Neural crest cell (in vitro differentiated cells): ENCODE data around the gene LINGO3. TPM values are rescaled to one million over a fixed set of nuclear protein-coding genes. Genes with fewer than 3 reads are reported as not detected.

Experiments
- DNase-seq: peaks from one replicate; pipeline ENCODE4 v3.0.0; 2021; ENCODE audit warnings: low read depth, mixed read lengths, low spot score
- H3K27ac Mint-ChIP-seq: one replicate; pipeline ENCODE4 v1.8.0; 2021; ENCODE audit warnings: mild to moderate bottlenecking, mixed read lengths; ENCODE audit not compliant: unreplicated experiment
- H3K27me3 Mint-ChIP-seq: 2 replicates; pipeline ENCODE4 v1.8.0; 2021; ENCODE audit warnings: low read depth, mild to moderate bottlenecking, mixed read lengths
- H3K36me3 Mint-ChIP-seq: 2 replicates; pipeline ENCODE4 v1.8.0; 2021; ENCODE audit warnings: low read depth, mild to moderate bottlenecking, mixed read lengths
- H3K4me1 Mint-ChIP-seq: 2 replicates; pipeline ENCODE4 v1.8.0; 2021; ENCODE audit warnings: mixed read lengths
- H3K4me3 Mint-ChIP-seq: one replicate; pipeline ENCODE4 v1.8.0; 2021; ENCODE audit warnings: mild to moderate bottlenecking, mixed read lengths
- H3K9me3 Mint-ChIP-seq: 2 replicates; pipeline ENCODE4 v1.8.0; 2021; ENCODE audit warnings: mixed read lengths
- total RNA-seq: library from RNA; stranded (reverse); gene quantifications from 2 replicates; pipeline ENCODE4 v1.2.1, GENCODE V29; 2021
- TF ChIP-seq, protein P1 (sequence below): fragments of 200-600 bp; sonication (generic); conservative IDR thresholded peaks from 2 replicates; pipeline ENCODE4 v1.5.0; 2021; ENCODE audit warnings: antibody characterized with exemption, mild to moderate bottlenecking

The LINGO3 gene
- total RNA-seq, 1 donor from 2014 or later = not detected

DNA sequence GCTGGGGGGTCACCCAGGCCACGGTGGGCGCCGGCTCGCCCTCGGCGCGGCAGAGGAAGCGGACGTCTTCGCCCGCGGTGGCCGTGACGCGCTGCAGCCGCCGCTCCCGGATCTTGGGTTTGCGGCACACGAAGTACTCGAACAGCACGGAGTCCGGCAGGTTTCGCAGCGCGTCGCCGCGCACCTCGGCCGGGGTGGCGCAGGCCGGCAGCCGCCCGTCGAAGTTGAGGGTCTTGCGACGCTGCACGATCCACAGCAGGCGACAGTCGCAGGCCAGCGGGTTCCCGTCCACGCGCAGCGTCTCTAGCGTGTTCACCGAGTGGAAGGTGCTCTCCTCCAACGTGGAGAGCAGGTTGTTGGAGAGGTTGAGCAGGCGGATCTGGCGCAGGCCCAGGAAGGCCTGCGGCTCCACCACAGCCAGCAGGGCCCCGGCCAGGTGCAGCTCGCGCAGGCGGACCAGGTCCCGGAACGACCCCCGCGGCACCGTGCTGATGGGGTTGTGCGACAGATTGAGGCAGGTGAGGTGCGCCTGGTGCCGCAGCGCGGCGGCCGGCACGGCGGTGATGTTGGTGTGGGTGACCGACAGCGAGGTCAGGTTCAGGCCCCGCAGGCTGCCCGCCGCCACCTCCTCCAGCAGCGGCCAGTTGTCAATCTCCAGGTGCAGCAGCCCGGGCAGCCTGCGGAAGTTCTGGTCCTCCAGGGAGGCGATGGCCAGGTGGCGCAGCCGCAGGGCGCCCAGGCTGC, 17.3 kb downstream of the LINGO3 start:
- Mint-ChIP-seq H3K27ac (no peak overlapping the region), H3K36me3 (peaks cover 4% of the 10 kb centered on the region), H3K4me1 (peaks cover 10% of the 10 kb centered on the region), H3K9me3 (no peaks in the 10 kb centered on the region), H3K4me3 (no peak overlapping the region), H3K27me3 (peaks cover 84% of the 10 kb centered on the region)
- no peak for DNase-seq
- TF ChIP-seq, protein P1, sequence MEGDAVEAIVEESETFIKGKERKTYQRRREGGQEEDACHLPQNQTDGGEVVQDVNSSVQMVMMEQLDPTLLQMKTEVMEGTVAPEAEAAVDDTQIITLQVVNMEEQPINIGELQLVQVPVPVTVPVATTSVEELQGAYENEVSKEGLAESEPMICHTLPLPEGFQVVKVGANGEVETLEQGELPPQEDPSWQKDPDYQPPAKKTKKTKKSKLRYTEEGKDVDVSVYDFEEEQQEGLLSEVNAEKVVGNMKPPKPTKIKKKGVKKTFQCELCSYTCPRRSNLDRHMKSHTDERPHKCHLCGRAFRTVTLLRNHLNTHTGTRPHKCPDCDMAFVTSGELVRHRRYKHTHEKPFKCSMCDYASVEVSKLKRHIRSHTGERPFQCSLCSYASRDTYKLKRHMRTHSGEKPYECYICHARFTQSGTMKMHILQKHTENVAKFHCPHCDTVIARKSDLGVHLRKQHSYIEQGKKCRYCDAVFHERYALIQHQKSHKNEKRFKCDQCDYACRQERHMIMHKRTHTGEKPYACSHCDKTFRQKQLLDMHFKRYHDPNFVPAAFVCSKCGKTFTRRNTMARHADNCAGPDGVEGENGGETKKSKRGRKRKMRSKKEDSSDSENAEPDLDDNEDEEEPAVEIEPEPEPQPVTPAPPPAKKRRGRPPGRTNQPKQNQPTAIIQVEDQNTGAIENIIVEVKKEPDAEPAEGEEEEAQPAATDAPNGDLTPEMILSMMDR = no peak

DNA sequence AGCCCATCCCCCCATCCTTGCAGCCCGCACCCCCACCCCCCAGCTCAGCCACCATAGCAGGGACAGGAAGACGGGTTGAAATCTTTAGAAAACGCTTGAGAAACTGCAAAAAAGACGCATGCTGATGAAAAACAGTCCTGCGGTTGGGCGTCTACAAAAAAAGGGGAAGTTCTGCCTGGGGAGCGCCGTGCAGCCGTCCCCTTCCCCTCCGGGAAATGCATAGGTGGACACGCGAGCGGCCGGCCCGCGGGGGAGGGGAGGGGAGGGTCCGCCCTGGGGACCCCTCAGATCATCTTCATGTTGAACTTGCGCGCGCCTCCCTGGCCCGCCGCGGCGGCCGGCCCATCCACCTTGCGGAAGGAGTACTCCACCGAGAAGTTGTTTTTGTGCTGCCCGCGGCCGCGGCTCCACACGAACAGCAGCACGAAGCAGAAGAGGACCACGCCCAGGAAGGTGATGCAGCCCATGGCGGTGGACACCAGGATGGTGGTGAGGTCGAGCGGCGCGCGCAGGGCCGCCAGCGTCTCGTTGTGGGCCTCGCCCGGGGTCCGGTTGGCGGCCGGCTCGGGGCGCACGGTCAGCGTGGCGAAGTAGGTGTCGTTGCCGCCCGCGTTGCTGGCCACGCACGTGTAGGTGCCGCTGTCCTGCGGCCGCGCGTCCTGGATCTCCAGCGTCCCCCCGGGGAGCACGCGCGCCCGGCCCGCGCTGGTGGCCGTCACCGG, 18.1 kb downstream of the LINGO3 start:
- no peak for DNase-seq
- no peak overlapping the region for H3K27ac Mint-ChIP-seq
- H3K27me3 Mint-ChIP-seq = peaks cover 80% of the 10 kb centered on the region
- no peaks in the 10 kb centered on the region for H3K9me3 Mint-ChIP-seq
- TF ChIP-seq, protein P1 = no peak
- H3K36me3 Mint-ChIP-seq = peaks cover 4% of the 10 kb centered on the region
- no peak overlapping the region for H3K4me3 Mint-ChIP-seq
- H3K4me1 Mint-ChIP-seq = peaks cover 6% of the 10 kb centered on the region

DNA sequence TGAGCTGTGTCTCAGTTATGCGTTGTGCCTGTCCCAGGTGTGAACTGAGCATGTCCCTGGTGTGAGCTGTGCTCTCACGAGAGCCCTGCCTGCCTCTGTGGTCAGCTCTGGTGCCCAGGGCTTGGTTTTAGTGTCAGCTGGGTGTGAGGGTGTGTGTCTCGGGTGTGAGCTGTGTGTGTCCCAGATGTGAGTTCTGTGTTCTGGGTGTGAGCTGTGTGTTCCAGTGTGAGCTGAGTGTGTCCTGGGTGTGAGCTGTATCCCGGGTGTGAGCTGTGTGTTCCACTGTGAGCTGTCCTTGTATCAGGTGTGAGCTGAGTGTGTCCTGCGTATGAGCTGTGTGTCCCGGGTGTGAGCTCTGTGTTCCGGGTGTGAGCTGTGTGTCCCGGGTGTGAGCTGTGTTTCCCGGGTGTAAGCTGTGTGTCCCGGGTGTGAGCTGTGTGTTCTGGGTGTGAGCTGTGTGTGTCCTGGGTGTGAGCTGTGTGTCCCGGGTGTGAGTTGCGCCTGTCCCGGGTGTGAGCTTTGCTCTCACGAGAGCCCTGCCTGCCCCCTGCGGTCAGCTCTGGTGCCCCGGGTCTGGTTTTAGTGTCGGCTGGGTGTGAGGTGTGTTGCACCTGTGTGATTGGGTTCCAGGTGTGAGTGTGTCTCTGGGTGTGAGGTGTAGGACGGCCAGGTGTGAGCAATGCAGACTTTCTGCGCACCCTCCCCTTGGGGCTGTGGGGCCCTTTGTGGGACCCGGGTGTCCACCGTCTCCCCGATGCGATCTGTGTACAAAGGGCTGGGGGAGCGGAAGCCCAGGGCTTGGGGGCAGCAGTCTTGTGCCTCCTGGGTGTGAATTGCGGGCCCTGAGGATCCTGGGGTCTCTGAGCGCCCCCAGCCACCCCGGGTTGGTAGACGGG, 18.9 kb downstream of the LINGO3 start:
- Mint-ChIP-seq H3K27ac (no peak overlapping the region), H3K27me3 (peaks cover 77% of the 10 kb centered on the region), H3K9me3 (no peaks in the 10 kb centered on the region), H3K4me1 (peaks cover 5% of the 10 kb centered on the region), H3K4me3 (peak overlapping the region; percentile 54), H3K36me3 (peaks cover 4% of the 10 kb centered on the region)
- TF ChIP-seq, protein P1 = no peak
- DNase-seq = no peak

DNA sequence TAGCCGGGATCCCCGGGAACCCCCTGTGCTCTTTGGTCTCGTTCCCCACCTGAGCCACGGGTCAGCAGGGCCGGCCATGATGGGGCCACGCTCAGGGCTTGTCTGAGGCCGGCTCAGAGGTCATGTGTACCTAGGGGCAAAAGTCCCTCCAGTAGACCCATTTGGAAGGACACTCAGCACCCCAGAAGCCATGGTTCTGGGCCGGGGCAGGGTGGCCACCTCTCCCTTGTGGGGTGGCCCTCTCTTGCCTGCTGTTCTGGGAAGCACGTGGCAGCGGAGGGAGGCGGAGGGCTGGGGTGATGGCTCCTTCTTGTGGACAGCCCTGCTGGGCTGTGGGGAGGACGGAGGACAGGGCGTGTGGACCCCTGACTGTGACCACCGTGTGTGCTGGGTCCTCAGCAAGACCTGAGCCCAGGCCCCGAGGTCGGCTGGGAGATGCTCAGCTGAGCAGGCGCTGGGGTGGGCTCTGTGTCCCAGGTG, 19.6 kb downstream of the LINGO3 start:
- H3K4me3 Mint-ChIP-seq = no peak overlapping the region
- peaks cover 71% of the 10 kb centered on the region for H3K27me3 Mint-ChIP-seq
- H3K9me3 Mint-ChIP-seq = no peaks in the 10 kb centered on the region
- H3K4me1 Mint-ChIP-seq = peaks cover 5% of the 10 kb centered on the region
- no peak overlapping the region for H3K27ac Mint-ChIP-seq
- H3K36me3 Mint-ChIP-seq = peaks cover 4% of the 10 kb centered on the region
- no peak for DNase-seq
- TF ChIP-seq, protein P1 = no peak
